SK-N-SH treated with all-trans-retinoic acid at 6 μM for 48 hours (cell line): ENCODE data around the gene SSBP4.

Source experiments
- ATAC-seq: fragments of 200-7000 bp; cut with Tn5 transposase; 3 replicates; pipeline ENCODE4 v1.9.1; 2020; ENCODE audit warnings: mild to moderate bottlenecking, moderate library complexity
- ARNTL ChIP-seq: fragments of 450-650 bp; formaldehyde crosslinking; IDR thresholded peaks from 2 replicates; pipeline ENCODE4 v1.5.0; 2020; ENCODE audit warnings: low read depth, mild to moderate bottlenecking, moderate library complexity, borderline replicate concordance
- BACH2 ChIP-seq: fragments of 250-450 bp; sonication (Bioruptor Pico); IDR thresholded peaks from 2 replicates; pipeline ENCODE4 v1.9.0; 2021; ENCODE audit warnings: mild to moderate bottlenecking, borderline replicate concordance
- ESRRG ChIP-seq: fragments of 250-450 bp; sonication (Bioruptor Pico); IDR thresholded peaks from 2 replicates; pipeline ENCODE4 v1.6.1; 2021; ENCODE audit warnings: mild to moderate bottlenecking
- GLIS3 ChIP-seq: fragments of 250-450 bp; sonication (Bioruptor Pico); IDR thresholded peaks from 2 replicates; pipeline ENCODE4 v1.5.0; 2020; ENCODE audit warnings: mild to moderate bottlenecking, moderate library complexity
- ISL1 ChIP-seq: fragments of 250-450 bp; sonication (Bioruptor Pico); IDR thresholded peaks from 2 replicates; pipeline ENCODE4 v2.1.2; 2022; ENCODE audit warnings: mild to moderate bottlenecking, moderate library complexity
- OSR1 ChIP-seq: fragments of 250-450 bp; sonication (Bioruptor Pico); IDR thresholded peaks from 2 replicates; pipeline ENCODE4 v1.8.0; 2022; ENCODE audit warnings: moderate library complexity, mild to moderate bottlenecking, inconsistent platforms
- PPARA ChIP-seq: fragments of 250-450 bp; sonication (Bioruptor Pico); IDR thresholded peaks from 2 replicates; pipeline ENCODE4 v1.5.0; 2020; ENCODE audit warnings: mild to moderate bottlenecking, borderline replicate concordance
- RARB ChIP-seq: fragments of 250-450 bp; sonication (Bioruptor Pico); IDR thresholded peaks from 2 replicates; pipeline ENCODE4 v1.8.0; 2021; ENCODE audit warnings: mild to moderate bottlenecking, moderate library complexity
- SNAI2 ChIP-seq: fragments of 250-450 bp; sonication (Bioruptor Pico); IDR thresholded peaks from 2 replicates; pipeline ENCODE4 v1.5.0; 2020; ENCODE audit warnings: mild to moderate bottlenecking, moderate library complexity
- TOX ChIP-seq: fragments of 250-450 bp; sonication (Bioruptor Pico); IDR thresholded peaks from 2 replicates; pipeline ENCODE4 v1.8.0; 2021; ENCODE audit warnings: mild to moderate bottlenecking, moderate library complexity, borderline replicate concordance
- ZC3H10 ChIP-seq: fragments of 250-450 bp; sonication (Bioruptor Pico); IDR thresholded peaks from 2 replicates; pipeline ENCODE4 v1.5.1; 2021; ENCODE audit warnings: mild to moderate bottlenecking, moderate library complexity
- ZFP3 ChIP-seq: fragments of 250-450 bp; sonication (Bioruptor Pico); IDR thresholded peaks from 2 replicates; pipeline ENCODE4 v1.5.0; 2020; ENCODE audit warnings: mild to moderate bottlenecking, moderate library complexity
- ZFP30 ChIP-seq: fragments of 450-650 bp; formaldehyde crosslinking; IDR thresholded peaks from 2 replicates; pipeline ENCODE4 v1.5.0; 2022; ENCODE audit warnings: mild to moderate bottlenecking, moderate library complexity
- ZNF70 ChIP-seq: fragments of 450-650 bp; formaldehyde crosslinking; IDR thresholded peaks from 2 replicates; pipeline ENCODE4 v1.5.0; 2020; ENCODE audit warnings: mild to moderate bottlenecking, moderate library complexity
- ZNF8 ChIP-seq: fragments of 450-650 bp; formaldehyde crosslinking; IDR thresholded peaks from 2 replicates; pipeline ENCODE4 v1.5.0; 2020; ENCODE audit warnings: mild to moderate bottlenecking, moderate library complexity
- TF ChIP-seq, protein P1 (sequence below): fragments of 250-450 bp; sonication (Bioruptor Pico); IDR thresholded peaks from 2 replicates; pipeline ENCODE4 v1.5.0; 2020; ENCODE audit warnings: mild to moderate bottlenecking, moderate library complexity
- TF ChIP-seq, protein P2 (sequence below): fragments of 250-450 bp; sonication (Bioruptor Pico); IDR thresholded peaks from 2 replicates; pipeline ENCODE4 v1.8.0; 2021; ENCODE audit warnings: low read depth, mild to moderate bottlenecking, moderate library complexity, borderline replicate concordance
- TF ChIP-seq, protein P3 (sequence below): fragments of 250-450 bp; sonication (Bioruptor Pico); IDR thresholded peaks from 2 replicates; pipeline ENCODE4 v1.8.0; 2020; ENCODE audit warnings: mild to moderate bottlenecking, moderate library complexity, borderline replicate concordance
- TF ChIP-seq, protein P4 (sequence below): fragments of 250-450 bp; sonication (Bioruptor Pico); IDR thresholded peaks from 2 replicates; pipeline ENCODE4 v1.5.1; 2020; ENCODE audit warnings: low read depth, mild to moderate bottlenecking, moderate library complexity
- TF ChIP-seq, protein P5 (sequence below): fragments of 250-450 bp; sonication (Bioruptor Pico); IDR thresholded peaks from 2 replicates; pipeline ENCODE4 v1.5.1; 2021; ENCODE audit warnings: mild to moderate bottlenecking, moderate library complexity

The SSBP4 gene

DNA sequence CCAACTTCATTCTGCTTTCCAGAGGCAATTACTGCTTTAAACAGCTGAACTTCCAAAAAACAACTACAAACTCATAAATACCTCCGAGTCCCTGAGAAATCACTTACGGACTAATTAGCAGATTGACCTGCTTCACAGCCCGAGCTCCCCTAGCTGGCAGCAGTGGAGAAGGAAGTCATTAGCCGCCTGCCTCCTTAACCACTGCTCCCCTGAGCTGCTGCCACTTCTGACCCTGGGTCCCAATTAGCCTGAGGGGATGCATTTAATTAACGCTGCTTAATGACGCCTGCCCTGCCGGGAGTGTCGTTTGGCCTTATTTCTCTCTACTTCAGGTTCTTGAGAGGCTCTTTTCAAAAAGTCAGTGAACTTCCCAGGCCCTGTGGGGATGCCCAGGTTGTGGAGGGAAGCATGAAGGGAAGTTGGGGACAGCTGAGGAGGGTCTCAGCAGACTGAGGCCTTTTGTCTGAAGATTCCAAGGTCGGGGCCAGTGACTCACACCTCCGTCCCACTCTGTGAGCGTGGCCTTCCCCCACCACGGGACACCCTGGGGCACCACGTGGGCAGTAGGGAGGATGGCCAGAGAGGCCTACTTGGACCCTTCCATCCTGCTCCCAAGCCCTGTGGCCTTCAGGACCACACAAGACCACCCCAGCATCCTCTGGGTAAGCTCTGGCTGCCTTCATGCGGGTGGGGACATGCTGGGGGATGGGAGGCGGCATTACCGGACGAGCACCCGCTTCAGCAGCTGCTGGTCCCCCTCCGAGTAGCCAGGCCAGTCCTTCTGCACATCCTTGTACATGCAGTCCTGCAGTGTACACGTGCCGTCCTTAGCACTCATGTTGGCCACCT, 38.5 kb downstream of the SSBP4 start:
- ATAC-seq, result no peak
- TF ChIP-seq ZNF70, result no peak
- no peak for TF ChIP-seq ISL1
- TF ChIP-seq ZNF8 (CRISPR knock-in tag), result no peak
- TF ChIP-seq TOX (CRISPR knock-in tag), result no peak
- TF ChIP-seq, protein P1, sequence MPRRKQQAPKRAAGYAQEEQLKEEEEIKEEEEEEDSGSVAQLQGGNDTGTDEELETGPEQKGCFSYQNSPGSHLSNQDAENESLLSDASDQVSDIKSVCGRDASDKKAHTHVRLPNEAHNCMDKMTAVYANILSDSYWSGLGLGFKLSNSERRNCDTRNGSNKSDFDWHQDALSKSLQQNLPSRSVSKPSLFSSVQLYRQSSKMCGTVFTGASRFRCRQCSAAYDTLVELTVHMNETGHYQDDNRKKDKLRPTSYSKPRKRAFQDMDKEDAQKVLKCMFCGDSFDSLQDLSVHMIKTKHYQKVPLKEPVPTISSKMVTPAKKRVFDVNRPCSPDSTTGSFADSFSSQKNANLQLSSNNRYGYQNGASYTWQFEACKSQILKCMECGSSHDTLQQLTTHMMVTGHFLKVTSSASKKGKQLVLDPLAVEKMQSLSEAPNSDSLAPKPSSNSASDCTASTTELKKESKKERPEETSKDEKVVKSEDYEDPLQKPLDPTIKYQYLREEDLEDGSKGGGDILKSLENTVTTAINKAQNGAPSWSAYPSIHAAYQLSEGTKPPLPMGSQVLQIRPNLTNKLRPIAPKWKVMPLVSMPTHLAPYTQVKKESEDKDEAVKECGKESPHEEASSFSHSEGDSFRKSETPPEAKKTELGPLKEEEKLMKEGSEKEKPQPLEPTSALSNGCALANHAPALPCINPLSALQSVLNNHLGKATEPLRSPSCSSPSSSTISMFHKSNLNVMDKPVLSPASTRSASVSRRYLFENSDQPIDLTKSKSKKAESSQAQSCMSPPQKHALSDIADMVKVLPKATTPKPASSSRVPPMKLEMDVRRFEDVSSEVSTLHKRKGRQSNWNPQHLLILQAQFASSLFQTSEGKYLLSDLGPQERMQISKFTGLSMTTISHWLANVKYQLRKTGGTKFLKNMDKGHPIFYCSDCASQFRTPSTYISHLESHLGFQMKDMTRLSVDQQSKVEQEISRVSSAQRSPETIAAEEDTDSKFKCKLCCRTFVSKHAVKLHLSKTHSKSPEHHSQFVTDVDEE (CRISPR knock-in tag), result no peak
- TF ChIP-seq GLIS3, result no peak
- TF ChIP-seq OSR1 (CRISPR knock-in tag), result no peak
- TF ChIP-seq, protein P2, sequence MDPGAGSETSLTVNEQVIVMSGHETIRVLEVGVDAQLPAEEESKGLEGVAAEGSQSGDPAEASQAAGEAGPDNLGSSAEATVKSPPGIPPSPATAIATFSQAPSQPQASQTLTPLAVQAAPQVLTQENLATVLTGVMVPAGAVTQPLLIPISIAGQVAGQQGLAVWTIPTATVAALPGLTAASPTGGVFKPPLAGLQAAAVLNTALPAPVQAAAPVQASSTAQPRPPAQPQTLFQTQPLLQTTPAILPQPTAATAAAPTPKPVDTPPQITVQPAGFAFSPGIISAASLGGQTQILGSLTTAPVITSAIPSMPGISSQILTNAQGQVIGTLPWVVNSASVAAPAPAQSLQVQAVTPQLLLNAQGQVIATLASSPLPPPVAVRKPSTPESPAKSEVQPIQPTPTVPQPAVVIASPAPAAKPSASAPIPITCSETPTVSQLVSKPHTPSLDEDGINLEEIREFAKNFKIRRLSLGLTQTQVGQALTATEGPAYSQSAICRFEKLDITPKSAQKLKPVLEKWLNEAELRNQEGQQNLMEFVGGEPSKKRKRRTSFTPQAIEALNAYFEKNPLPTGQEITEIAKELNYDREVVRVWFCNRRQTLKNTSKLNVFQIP, result no peak
- TF ChIP-seq, protein P3, sequence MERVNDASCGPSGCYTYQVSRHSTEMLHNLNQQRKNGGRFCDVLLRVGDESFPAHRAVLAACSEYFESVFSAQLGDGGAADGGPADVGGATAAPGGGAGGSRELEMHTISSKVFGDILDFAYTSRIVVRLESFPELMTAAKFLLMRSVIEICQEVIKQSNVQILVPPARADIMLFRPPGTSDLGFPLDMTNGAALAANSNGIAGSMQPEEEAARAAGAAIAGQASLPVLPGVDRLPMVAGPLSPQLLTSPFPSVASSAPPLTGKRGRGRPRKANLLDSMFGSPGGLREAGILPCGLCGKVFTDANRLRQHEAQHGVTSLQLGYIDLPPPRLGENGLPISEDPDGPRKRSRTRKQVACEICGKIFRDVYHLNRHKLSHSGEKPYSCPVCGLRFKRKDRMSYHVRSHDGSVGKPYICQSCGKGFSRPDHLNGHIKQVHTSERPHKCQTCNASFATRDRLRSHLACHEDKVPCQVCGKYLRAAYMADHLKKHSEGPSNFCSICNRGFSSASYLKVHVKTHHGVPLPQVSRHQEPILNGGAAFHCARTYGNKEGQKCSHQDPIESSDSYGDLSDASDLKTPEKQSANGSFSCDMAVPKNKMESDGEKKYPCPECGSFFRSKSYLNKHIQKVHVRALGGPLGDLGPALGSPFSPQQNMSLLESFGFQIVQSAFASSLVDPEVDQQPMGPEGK (CRISPR knock-in tag), result no peak
- TF ChIP-seq, protein P4, sequence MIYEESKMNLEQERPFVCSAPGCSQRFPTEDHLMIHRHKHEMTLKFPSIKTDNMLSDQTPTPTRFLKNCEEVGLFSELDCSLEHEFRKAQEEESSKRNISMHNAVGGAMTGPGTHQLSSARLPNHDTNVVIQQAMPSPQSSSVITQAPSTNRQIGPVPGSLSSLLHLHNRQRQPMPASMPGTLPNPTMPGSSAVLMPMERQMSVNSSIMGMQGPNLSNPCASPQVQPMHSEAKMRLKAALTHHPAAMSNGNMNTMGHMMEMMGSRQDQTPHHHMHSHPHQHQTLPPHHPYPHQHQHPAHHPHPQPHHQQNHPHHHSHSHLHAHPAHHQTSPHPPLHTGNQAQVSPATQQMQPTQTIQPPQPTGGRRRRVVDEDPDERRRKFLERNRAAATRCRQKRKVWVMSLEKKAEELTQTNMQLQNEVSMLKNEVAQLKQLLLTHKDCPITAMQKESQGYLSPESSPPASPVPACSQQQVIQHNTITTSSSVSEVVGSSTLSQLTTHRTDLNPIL (CRISPR knock-in tag), result no peak
- TF ChIP-seq PPARA (CRISPR knock-in tag), result no peak
- no peak for TF ChIP-seq RARB (CRISPR knock-in tag)
- TF ChIP-seq, protein P5, sequence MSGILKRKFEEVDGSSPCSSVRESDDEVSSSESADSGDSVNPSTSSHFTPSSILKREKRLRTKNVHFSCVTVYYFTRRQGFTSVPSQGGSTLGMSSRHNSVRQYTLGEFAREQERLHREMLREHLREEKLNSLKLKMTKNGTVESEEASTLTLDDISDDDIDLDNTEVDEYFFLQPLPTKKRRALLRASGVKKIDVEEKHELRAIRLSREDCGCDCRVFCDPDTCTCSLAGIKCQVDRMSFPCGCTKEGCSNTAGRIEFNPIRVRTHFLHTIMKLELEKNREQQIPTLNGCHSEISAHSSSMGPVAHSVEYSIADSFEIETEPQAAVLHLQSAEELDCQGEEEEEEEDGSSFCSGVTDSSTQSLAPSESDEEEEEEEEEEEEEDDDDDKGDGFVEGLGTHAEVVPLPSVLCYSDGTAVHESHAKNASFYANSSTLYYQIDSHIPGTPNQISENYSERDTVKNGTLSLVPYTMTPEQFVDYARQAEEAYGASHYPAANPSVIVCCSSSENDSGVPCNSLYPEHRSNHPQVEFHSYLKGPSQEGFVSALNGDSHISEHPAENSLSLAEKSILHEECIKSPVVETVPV (CRISPR knock-in tag), result no peak
- no peak for TF ChIP-seq BACH2 (CRISPR knock-in tag)
- no peak for TF ChIP-seq ZC3H10 (CRISPR knock-in tag)
- no peak for TF ChIP-seq ARNTL
- no peak for TF ChIP-seq ZFP3 (CRISPR knock-in tag)

DNA sequence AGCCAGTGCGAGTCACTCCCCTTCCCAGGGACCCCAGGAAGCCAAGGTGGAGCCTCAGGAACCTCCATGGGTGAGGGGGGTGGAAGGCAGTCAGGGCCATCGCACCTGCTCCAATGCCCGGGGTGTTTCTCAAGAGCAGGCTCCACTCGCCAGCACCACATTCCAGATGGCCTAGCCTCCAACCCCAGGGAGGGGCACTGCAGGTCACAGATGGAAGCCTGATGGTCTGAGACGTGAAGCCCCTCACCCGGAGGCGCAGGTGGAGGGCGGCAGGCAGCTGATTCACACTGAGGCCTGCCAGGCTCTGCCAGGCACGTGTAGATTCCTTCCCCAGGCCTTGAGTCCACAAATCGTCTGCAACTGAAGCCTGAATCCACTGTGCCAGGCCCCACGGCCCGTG, 41.7 kb downstream of the SSBP4 start:
- TF ChIP-seq ZFP3 (CRISPR knock-in tag) (no peak), PPARA (CRISPR knock-in tag) (no peak), SNAI2 (CRISPR knock-in tag) (no peak), ZNF70 (no peak), ESRRG (CRISPR knock-in tag) (no peak), OSR1 (CRISPR knock-in tag) (no peak), ZFP30 (CRISPR knock-in tag) (no peak), ARNTL (no peak), TOX (CRISPR knock-in tag) (no peak)
- TF ChIP-seq, protein P1 (CRISPR knock-in tag), result no peak
- ATAC-seq, result no peak
